Sigmoid colon (tissue), 7 donors: ENCODE data around the gene EPB41L1. TPM values are rescaled to one million over a fixed set of nuclear protein-coding genes. Genes with fewer than 3 reads are reported as not detected.

Experiments
- DNase-seq: peaks from one replicate; pipeline ENCODE4 v3.0.0-alpha.2; 2019
- H3K27ac ChIP-seq, 4 donors: fragments of 200-600 bp; sonication (generic); one replicate each; pipeline ENCODE4 v1.5.1; 2016 to 2019; ENCODE audit warnings: mild to moderate bottlenecking in 1 of 4
- H3K27me3 ChIP-seq, 3 donors: fragments of 200-600 bp; sonication (generic); one replicate each; pipeline ENCODE4 v1.5.1; 2019; ENCODE audit warnings: mild to moderate bottlenecking in 1 of 3
- H3K36me3 ChIP-seq, 4 donors: fragments of 200-600 bp; sonication (generic); one replicate each; pipeline ENCODE4 v1.5.1; 2016 to 2019
- H3K4me1 ChIP-seq, 4 donors: fragments of 200-600 bp; sonication (generic); one replicate each; pipeline ENCODE4 v1.5.1; 2017 to 2019
- H3K4me3 ChIP-seq, 4 donors: fragments of 200-600 bp; sonication (generic); one replicate each; pipeline ENCODE4 v1.5.1; 2017 to 2019; ENCODE audit warnings: mild to moderate bottlenecking in 2 of 4, moderate library complexity in 1 of 4
- H3K9me3 ChIP-seq, 4 donors: fragments of 200-600 bp in 3 of 4; sonication (generic) in 3 of 4; one replicate each; pipeline versions ENCODE4 v1.5.1 to v1.6.1; 2013 to 2019
- CTCF ChIP-seq, 4 experiments: fragments of 450-650 bp in 3 of 4; fragments of 200-600 bp in 1 of 4; IDR thresholded peaks; one replicate each; pipeline ENCODE4 v1.5.1; 2016 to 2019; ENCODE audit warnings: antibody characterized with exemption in 4 of 4, mild to moderate bottlenecking in 3 of 4, moderate library complexity in 2 of 4
- EP300 ChIP-seq, 4 donors: sonication (generic); formaldehyde crosslinking; IDR thresholded peaks; one replicate each; pipeline ENCODE4 v1.6.1; 2017; ENCODE audit warnings: antibody characterized with exemption in 4 of 4
- POLR2A ChIP-seq, 2 donors: fragments of 450-650 bp; IDR thresholded peaks; one replicate each; pipeline ENCODE4 v1.6.1; 2016; ENCODE audit warnings: antibody characterized with exemption in 2 of 2, mild to moderate bottlenecking in 2 of 2, moderate library complexity in 2 of 2
- POLR2AphosphoS5 ChIP-seq, 4 donors: sonication (generic); formaldehyde crosslinking; IDR thresholded peaks; one replicate each; pipeline ENCODE4 v1.6.1; 2017; ENCODE audit warnings: antibody characterized with exemption in 4 of 4
- WGBS, 2 donors: extraction: QIAGEN DNeasy Blood & Tissue Kit; methylation state at CpG; one replicate each; pipeline ENCODE4 v1.1.7; 2013; 5-methylcytosine and 5-hydroxymethylcytosine counted together
- intact Hi-C: fragments of 100-400 bp; cut with DNase I; formaldehyde crosslinking; loops from one replicate; pipeline ENCODE4 v1.15.1; 2023
- polyA plus RNA-seq, 3 donors: library from polyadenylated mRNA; stranded (reverse); fragments of 200-250 nt; gene quantifications; one replicate each; pipeline ENCODE4 v1.2.3, GENCODE V29; 2013
- total RNA-seq, 4 donors: library from RNA; depleted of rRNA; stranded (reverse); fragments of >200 nt; gene quantifications; one replicate each; pipeline ENCODE4 v1.1.0, GENCODE V29; 2016
- donor health status: healthy with polysubstance abuse.
- donor health status: Bipolar disorder and iron deficiency.
- donor health status: healthy.

EPB41L1 gene
- total and polyA plus RNA-seq, 7 donors = 14.1 to 61.8 (median 19.3) TPM

GRCh38 chr20:36236786-36237121 is 82.2 kb downstream of the EPB41L1 start:
- no peak for TF ChIP-seq POLR2AphosphoS5 (IDR thresholded peaks at IDR 0.05)
- no peak for TF ChIP-seq EP300 (IDR thresholded peaks at IDR 0.05)
- TF ChIP-seq POLR2A (IDR thresholded peaks at IDR 0.05) = no peak
- TF ChIP-seq CTCF (IDR thresholded peaks at IDR 0.05) = no peak
- 1% methylated on average over 6 of the region's 6 CpGs for WGBS, 2 donors

DNA sequence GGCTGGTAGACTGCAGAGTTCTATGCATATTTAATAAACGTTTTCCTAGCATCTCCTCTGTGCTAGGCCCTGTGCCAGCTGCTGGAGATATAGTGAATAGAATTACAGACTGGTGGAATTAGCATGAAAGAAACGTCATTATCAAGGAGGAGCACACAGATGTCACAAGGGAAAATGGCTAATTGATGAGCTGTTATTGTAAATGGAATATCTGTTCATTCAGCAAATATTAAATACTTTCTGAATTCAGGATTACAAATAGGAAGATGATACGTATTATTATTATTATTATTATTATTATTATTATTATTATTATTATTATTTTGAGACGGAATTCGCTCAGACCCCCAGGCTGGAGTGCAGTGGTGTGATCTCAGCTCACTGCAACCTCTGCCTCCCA is 82.9 kb downstream of the EPB41L1 start:
- Histone ChIP-seq H3K4me1 (peaks cover 0 to 33% (median 24%) of the 10 kb centered on the region in 4 donors), H3K27me3 (no peaks in the 10 kb centered on the region), H3K27ac (peak overlapping the region in 2 of 4 donors; percentile 69 to 80), H3K9me3 (no peaks in the 10 kb centered on the region), H3K36me3 (peaks cover 0 to 33% (median 13%) of the 10 kb centered on the region in 4 donors), H3K4me3 (peak overlapping the region; percentile 59 to 89 (median 80))
- intact Hi-C loops = no loop called here
- DNase-seq = peak; percentile 27
- WGBS, 2 donors = 53 to 71% methylated on average over 5 of the region's 5 CpGs
- TF ChIP-seq EP300 (IDR thresholded peaks at IDR 0.05) (no peak), CTCF (IDR thresholded peaks at IDR 0.05) (no peak), POLR2AphosphoS5 (IDR thresholded peaks at IDR 0.05) (no peak), POLR2A (IDR thresholded peaks at IDR 0.05) (no peak)

More at GRCh38 chr20:36236786-36237121, 82.2 kb downstream of the EPB41L1 start:
- intact Hi-C loops = no loop called here
- no peaks in the 10 kb centered on the region for H3K9me3 ChIP-seq
- H3K27me3 ChIP-seq = no peaks in the 10 kb centered on the region
- H3K27ac ChIP-seq = peak overlapping the region; percentile 69 to 84 (median 80)
- H3K36me3 ChIP-seq = peaks cover 0 to 27% (median 13%) of the 10 kb centered on the region in 4 donors
- peak; percentile 33 for DNase-seq
- peaks cover 0 to 33% (median 24%) of the 10 kb centered on the region in 4 donors for H3K4me1 ChIP-seq
- H3K4me3 ChIP-seq = peak overlapping the region; percentile 59 to 89 (median 80)

GRCh38 chr20:36238153-36238552 is 83.6 kb downstream of the EPB41L1 start:
- DNase-seq = no peak
- peaks cover 0 to 40% (median 15%) of the 10 kb centered on the region in 4 donors for H3K36me3 ChIP-seq
- WGBS, 2 donors = 90 to 93% methylated on average over 3 of the region's 3 CpGs
- intact Hi-C loops = no loop called here
- H3K4me3 ChIP-seq = no peak overlapping the region
- H3K27me3 ChIP-seq = no peaks in the 10 kb centered on the region
- H3K4me1 ChIP-seq = peaks cover 0 to 33% (median 24%) of the 10 kb centered on the region in 4 donors
- TF ChIP-seq EP300 (IDR thresholded peaks at IDR 0.05) (no peak), POLR2AphosphoS5 (IDR thresholded peaks at IDR 0.05) (no peak), POLR2A (IDR thresholded peaks at IDR 0.05) (no peak), CTCF (IDR thresholded peaks at IDR 0.05) (no peak)
- no peaks in the 10 kb centered on the region for H3K9me3 ChIP-seq
- no peak overlapping the region for H3K27ac ChIP-seq

- Histone ChIP-seq H3K27ac (no peak overlapping the region), H3K9me3 (no peaks in the 10 kb centered on the region), H3K4me3 (no peak overlapping the region), H3K4me1 (peaks cover 0 to 33% (median 24%) of the 10 kb centered on the region in 4 donors), H3K27me3 (no peaks in the 10 kb centered on the region), H3K36me3 (peaks cover 0 to 46% (median 18%) of the 10 kb centered on the region in 4 donors)
- intact Hi-C loops = no loop called here
- WGBS, 2 donors = 59 to 69% methylated on average over 3 of the region's 3 CpGs
- no peak for DNase-seq
- TF ChIP-seq CTCF (IDR thresholded peaks at IDR 0.05) = no peak
- no peak for TF ChIP-seq POLR2A (IDR thresholded peaks at IDR 0.05)
- TF ChIP-seq EP300 (IDR thresholded peaks at IDR 0.05) = no peak
- no peak for TF ChIP-seq POLR2AphosphoS5 (IDR thresholded peaks at IDR 0.05)
Measured at GRCh38 chr20:36238760-36239159, 84.2 kb downstream of the EPB41L1 start.

- Histone ChIP-seq H3K9me3 (no peaks in the 10 kb centered on the region), H3K36me3 (peaks cover 3 to 59% (median 30%) of the 10 kb centered on the region in 4 donors), H3K27me3 (no peaks in the 10 kb centered on the region), H3K27ac (no peak overlapping the region), H3K4me1 (peaks cover 0 to 33% (median 24%) of the 10 kb centered on the region in 4 donors), H3K4me3 (no peak overlapping the region)
- intact Hi-C loops = no loop called here
- no peak for TF ChIP-seq POLR2AphosphoS5 (IDR thresholded peaks at IDR 0.05)
- TF ChIP-seq EP300 (IDR thresholded peaks at IDR 0.05) = no peak
- TF ChIP-seq POLR2A (IDR thresholded peaks at IDR 0.05) = no peak
- TF ChIP-seq CTCF (IDR thresholded peaks at IDR 0.05) = no peak
- DNase-seq = peak; percentile 52
- WGBS, 2 donors = 96% methylated on average over 12 of the region's 12 CpGs
Measured at GRCh38 chr20:36240076-36240475, 85.5 kb downstream of the EPB41L1 start.
